ENCODE data around the gene PSMC6.
A peak's percentile ranks its signal among the peaks of the same experiment; 100 is the strongest.

The PSMC6 gene

DNA sequence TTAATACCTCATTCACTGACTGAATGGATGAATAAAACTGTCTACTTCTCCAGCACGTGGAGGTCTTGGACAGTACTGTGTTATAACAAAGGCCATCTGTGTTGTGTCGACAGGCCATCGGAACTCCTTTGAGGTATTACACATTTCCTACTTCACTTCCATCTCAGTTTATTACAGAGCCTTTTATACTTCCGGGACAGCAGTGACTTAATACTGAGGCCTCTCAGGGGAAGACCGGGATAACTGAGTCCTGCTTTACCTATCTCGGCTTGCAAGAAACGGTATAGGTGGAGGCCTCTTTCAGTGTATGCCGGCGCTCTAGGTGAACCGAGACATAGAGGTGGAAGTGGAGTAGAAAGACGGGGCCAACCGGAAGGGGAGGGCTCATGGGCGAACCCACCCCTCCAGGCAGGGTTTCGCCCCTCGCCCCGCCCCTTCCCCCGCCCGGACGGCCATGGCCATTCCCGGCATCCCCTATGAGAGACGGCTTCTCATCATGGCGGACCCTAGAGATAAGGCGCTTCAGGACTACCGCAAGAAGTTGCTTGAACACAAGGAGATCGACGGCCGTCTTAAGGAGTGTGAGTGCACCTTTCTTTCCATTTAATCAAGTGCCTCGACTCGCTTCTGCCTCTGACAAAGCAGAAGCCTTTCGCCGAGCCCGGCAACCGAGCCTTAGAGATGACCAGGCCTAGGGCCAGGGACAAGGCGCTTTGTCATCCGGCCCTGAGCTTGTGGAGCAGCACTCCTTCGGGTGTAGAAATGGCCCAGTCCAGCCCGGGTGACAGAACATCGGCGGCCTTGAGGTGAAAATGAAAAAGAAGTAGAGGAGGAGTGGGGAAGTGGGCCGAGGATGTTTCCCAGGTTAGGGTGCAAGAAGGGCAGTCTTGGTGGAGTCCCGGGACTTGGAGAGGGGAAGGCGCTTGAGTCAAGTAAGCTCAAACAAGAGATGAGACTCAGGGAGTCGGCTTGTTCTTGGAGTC lies at the start of gene PSMC6:
TSS of gene PSMC6 (plus strand) at position 477 of the 983 bp plus-strand sequence. CDS start at position 497, 20 bp downstream.
- peak; percentile 90 for DNase-seq (ENCODE audit: low read depth)

DNA sequence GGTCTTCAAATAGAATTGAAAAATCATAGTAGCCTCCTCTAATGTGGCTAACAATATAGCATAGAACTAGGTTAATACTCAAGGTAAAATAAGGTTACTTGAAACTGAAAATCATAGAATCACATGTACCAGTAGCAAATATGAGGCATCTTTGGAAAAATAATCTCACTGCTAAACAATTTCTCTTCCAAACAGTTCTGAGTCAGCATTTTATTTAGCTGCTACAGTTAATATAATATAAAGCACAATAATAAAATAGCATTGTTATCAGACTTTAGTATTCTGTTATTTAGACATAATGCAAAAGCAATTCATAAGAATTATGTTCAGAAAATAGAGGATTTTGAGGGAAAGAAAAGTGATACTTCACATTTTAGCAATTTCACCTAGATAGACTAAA lies 46.7 kb upstream of the PSMC6 start:
- DNase-seq (ENCODE audit: low read depth): no peak

DNA sequence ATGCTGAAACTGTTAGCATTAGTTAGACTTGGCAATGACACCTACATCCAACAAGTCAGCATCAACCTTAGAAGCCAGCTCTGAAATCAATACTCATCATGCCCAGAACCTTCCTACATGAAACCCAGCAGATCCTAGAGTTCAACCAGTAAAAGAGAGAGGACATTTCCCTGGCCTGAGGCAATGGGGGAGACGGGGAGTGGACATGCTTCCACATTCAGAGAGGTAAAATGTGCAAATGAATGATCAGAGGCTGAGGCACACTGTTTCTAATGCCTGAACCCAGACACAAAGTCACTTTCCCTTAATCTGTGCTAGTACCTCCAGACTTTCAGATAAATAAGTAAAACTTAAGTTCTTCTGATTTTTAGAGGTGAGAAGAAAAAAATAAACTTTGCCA lies 46.2 kb upstream of the PSMC6 start:
- no peak for DNase-seq (ENCODE audit: low read depth)

DNA sequence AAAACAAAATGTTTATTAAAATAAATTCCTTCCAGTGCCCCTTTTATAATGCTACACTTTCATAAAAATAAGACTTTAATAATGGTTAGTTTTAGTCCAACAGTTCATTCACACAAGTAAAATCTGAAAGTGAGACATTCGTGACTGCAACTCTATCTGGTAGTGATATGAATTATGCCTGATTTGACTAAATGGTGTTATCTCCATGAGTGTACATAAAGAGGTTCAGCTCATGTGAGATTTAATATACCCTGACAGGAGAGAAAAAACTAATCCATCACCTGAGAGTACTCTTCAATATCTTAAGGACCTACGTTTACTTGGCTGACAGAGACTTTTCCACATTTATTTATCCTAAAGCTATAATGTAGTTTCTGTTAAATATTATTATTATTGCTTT lies 45.7 kb upstream of the PSMC6 start:
- DNase-seq (ENCODE audit: low read depth): no peak

DNA sequence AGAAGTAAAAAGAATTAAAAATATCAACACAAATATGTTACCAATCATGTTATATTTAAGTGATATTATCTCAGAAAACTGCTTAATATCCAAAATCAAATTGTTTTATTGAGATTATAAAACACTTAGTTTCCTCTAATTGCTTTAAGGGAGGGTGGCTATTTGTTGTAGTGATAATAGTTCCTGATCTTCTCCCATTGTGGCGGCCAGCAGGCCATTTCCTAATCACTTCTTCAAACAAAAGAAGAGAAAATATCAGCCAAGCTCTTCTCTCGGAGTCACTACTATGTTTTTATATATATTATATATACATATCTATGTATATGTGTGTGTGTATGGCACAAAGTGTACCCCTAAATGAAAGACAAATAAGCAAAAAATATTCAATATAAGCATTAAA lies 43.1 kb upstream of the PSMC6 start:
- DNase-seq (ENCODE audit: low read depth): no peak

DNA sequence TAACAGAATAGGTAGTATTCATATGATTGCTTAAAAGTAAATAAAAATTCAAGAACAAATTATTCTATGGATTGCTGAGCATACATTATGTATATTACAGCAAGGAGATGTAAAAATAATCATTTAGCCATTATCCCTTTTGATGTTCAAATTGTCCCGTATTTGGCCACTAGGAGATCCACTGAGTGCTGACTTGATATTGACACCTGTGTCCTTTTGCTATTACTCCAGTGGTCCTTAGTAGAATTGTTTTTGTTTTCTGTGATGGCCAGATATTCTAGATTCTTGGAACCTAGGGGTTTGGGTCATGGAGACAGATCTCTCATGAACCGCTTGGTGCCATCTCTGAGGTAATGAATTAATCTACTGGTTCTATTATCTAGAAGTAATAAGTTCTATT lies 28.4 kb upstream of the PSMC6 start:
- DNase-seq (ENCODE audit: low read depth): no peak

DNA sequence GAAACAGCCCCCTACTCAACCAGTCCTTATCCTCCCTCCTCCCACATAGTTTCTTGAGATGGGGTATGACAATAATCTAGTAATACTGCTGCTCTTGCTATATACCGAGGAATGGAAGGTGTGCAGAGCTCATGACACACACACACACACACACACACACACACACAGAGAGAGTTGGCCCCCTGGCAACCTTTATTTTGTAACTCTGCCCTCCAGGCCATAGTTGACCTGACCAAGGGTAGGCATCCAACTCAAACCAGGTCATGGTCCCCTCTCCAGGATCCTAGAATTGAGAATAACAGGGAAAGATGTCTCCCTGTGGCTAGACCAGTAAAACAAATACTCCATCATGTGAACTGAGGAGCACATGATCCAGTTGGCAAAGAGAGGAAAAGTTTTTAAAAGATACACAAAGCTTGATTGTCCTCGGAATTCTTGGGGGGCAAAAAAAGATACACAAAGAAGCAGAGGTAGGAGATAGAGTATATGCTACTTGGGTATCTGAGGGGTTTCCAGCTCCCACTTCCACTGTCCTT lies 22.9 kb upstream of the PSMC6 start:
- no peak for DNase-seq (ENCODE audit: low read depth)

DNA sequence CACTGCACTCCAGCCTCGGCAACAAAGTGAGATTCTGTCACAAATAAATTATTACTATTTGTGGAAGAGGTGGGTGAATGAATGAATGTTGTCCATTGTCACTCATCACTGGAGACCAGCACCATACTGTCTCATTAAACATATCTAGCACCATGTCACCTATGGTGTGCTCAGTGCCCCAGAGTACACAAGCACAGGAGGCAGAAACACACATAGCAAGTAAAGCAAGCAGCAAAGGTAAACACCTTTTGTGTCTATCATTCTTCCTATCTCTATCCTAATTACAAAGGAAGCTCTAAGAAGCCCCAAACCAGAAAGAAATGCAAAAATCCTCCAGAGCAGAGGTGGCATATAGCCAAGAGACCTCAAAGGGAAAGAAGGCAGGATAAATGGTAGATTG lies 20.8 kb upstream of the PSMC6 start:
- DNase-seq (ENCODE audit: low read depth): no peak

DNA sequence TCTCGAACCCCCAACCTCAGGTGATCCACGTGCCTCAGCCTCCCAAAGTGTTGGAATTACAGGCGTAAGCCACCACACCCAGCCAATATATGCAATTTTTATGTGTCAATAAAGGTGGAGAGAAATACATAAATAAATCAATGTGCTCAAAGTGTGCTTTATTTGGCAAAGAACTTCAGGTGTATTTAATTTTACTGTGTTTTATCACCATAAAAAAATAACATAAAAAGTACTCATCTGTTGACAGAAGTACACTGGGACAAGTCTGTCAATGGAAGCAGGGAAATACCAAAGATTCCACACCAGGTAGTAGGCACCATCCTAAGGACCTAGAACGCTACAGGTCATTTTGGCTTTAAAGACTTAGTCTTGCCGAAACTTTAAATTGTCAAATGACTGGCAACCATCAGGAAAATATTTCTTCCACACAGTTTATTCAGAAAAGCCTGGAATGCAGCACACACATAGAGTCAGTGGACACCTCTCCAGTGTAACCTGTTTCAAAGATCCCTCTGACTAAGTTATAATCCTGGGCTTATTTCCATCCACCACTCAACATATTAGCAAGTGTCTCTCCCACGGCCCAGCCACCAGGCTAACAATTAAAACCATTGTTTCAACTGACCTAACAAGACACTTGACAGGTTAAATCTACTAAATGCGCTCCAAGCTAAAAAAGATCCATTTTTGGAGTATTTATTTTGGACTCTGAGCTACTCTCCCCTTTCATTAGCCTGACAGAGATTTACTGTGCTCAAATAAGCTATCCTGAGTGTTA lies 15.8 kb upstream of the PSMC6 start:
- DNase-seq (ENCODE audit: low read depth): no peak

DNA sequence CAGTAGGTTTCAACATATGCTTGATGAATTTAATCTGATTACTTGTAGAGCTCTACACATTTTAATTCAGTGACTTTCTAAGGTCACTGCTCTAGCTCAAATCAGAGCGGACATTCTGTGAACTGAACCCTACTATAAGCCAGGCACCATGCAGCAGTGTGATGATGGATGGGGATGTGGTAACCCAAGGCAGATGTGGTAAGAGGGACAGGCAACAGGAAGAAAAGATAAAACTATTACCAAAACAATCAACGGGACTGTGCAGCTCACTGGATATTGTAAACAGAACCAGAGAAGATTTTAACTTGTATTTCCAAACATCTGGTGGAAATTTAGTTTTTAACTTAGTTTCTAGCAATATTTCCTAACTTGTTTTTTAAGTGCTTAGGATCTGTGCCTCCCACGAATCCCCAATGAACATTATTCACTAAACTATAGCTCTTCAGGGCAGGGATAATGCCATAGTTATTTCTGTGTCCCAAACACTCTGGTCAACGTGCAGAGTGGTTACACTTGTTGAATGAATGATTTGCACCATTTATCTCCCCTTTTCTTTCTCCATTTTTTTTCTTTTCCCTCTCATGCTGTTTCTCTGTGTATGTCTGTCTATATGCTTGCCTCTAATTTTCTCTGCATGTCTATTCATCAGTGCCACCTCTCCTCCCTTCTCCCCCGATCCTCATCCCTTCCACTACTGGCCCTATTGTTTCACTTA lies 14.6 kb upstream of the PSMC6 start:
- peak; percentile 41 for DNase-seq (ENCODE audit: low read depth)

DNA sequence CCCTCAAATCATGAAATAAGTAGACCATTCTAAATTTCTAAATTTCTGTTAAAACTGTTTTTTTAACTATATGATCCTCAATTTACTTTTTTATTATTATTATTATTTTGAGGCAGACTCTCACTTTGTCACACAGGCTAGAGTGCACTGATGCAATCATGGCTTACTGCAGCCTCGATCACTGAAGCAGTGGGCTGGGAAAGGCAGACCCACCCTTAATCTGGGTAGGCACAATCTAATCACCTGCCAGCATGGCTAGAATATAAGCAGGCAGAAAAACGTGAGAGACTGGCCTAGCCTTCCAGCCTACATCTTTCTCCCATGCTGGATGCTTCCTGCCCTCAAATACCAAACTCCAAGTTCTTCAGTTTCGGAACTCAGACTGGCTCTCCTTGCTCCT lies 14.0 kb upstream of the PSMC6 start:
- DNase-seq (ENCODE audit: low read depth): no peak

DNA sequence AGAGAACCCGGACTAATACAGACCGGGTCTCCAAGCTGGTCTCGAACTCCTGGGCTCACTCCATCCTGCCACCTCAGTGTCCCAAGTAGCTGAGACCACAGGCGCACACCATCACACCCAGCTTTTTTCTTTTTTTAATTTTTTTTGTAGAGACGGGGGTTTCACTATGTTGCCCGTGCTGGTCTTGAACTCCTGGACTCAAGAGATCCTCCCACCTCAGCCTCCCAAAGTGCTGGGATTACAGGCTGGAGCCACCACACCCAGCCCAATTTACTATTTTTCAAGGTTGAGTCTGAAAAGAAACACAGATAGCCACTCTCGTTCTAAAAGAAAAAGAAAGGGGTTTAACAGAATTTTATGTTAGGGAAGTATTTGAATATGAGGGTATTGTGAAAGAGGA lies 13.5 kb upstream of the PSMC6 start:
- no peak for DNase-seq (ENCODE audit: low read depth)

DNA sequence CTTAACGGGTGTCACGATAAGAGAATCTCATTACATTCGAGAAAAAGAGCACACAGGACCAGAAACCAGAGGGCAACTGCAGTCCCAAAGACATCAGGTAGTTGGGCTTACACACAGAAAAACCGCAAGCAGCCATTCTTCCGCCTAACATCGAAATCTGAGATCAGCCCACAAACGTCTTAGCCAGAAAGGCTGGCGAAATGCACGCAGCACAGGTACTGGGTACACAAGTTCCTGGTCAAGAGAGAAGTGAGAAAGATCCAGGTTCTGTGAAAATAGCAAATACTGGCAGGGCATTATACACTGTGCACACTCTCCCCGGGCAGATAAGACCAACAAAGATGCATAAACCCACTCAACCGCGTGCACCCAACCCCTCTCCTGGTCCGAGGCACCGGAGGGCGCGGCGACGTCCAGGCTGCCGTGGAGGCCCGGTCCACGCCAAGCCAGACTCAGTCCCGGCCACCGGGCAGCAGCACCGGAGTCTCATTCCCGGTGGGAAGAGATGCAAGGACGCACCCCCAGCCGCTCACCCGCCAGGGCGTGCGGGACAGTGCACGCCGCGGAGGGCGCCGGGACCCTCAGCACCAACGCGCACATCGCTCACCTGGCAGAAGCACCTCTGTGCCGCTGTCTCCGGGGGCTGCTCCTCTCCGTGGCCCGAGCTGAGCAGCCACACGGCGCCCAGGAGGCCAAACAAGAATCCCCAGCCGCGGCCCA lies 12.1 kb upstream of the PSMC6 start:
- DNase-seq (ENCODE audit: low read depth): peak; percentile 52

DNA sequence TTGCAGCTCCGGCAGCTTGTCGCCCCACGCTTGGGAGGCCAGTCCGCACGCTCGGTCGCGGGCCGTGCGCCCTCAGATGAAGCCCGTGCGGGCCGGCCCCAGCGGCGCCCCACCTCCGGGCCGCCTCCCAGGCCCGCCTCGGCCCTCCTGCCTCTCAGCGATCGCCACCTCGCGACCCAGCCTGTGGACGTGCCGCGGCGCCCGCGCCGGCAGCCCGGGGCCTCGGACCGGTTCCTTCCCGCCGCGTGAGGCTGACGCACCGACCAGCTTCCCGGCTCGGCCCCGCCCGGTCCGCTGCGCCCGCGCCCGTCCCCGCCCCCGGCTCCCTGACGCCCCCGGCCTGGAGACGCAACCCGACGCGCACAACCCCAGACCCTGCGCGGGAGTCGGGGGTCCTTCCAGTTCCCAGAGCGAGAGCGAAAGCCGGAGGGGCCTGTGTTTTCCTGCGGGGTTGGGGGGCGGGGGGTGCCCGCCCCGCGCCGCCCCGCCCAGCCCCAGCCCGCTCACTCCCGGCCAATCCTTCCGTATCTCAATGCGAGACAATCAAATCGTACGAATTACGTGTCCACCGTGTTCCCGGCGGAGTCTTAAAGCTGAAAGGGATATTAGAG lies 11.4 kb upstream of the PSMC6 start, which contains the start of gene ERO1A:
TSS of gene ERO1A (minus strand) at position 78 of the 611 bp plus-strand sequence. CDS start at position 1, 77 bp downstream.
- DNase-seq (ENCODE audit: low read depth): peak; percentile 88

DNA sequence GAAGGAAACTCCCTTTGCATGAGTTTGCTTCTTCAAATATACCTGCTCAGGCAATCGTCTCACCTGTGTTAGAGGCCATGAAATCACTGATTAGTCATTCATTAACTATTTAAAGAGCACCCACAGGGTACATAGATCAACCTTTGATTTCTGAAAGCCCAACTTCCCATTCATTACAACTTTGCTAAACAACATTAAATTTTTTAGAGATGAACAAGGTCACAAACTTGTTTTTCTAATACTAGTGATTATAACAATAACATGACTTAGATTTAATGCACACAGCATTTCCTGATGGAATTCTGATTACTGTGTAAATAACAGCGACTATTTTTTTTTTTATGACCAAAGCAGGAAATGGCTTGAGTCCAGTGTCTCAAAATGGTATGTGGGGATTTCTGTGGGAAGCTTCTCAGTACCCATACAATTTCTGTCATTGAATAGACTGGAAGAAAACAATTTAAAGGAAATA lies 6.3 kb upstream of the PSMC6 start:
- DNase-seq (ENCODE audit: low read depth): peak; percentile 51

DNA sequence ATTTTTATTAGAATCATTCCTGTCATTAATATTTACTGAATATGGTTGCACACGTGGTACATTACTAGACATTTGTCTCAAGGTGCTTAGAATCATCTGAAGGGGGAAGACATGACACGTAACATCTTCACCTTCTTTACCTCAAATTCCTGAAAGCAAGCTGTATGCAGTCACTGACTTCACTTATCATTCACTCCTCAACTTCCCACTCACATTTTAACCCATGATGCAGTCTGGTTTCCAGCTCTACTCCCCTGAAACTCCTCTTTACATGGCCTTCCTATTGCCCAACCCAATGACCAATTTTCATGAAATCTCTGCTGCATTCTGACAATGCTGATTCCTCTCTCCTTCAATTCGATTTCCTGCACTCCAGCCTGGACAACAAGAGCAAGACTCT lies 5.8 kb upstream of the PSMC6 start:
- DNase-seq (ENCODE audit: low read depth): no peak

DNA sequence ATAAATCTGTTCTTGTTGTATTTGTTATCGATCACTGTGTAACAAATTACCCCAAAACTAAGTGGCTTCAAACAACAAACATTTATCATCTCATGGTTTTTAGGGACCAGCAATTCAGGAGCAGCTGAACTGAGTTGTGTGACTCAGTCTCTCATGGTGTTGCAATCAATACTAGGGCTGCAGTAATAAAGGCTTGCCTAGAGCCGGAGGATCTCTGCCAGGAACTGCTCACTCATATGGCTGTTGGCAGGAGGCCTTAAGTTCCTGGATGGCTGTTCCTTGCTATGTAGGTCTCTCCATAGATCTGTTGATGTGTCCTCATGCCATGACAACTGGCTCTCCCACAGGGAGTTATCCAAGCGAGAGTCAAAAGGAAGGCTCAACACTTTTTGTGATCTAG lies 3.8 kb upstream of the PSMC6 start:
- DNase-seq (ENCODE audit: low read depth): peak; percentile 97

DNA sequence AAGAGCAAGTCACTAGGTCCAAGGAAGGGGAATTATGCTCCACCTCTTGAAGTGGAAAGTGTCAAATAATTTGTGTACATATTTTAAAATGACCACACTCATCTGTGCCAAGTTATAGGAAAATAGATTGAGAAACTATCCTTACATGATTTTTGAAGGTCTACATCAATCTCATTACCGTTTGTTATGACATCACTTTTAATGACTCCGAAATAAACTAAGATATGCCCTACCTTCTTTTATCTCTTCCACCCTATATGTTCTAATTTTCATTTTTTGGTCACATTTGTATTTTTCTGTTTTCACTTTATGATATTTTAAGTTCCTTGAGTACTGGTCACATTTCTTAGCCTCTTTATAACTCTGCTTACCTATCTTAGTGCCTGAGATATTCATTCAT lies 3.3 kb upstream of the PSMC6 start:
- DNase-seq (ENCODE audit: low read depth): no peak

DNA sequence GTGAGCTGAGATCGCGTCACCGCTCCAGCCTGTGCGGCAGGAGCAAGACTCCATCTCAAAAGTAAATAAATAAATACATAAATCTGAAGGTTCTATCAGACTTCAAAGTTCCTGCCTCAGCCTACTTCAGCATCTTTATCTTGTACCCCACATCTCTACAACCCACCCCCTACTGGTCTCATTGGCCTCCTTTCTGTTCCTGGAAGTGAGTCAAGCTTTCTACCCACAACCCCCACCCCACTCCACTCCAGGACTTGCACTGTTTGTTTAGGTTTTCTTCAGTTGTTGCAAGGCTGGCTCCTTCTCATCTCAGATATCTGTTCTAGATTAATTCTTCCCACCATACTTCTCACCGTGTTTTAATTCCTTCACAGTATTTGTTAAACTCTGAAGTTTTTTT lies 714 bp upstream of the PSMC6 start:
- DNase-seq (ENCODE audit: low read depth): peak; percentile 22

DNA sequence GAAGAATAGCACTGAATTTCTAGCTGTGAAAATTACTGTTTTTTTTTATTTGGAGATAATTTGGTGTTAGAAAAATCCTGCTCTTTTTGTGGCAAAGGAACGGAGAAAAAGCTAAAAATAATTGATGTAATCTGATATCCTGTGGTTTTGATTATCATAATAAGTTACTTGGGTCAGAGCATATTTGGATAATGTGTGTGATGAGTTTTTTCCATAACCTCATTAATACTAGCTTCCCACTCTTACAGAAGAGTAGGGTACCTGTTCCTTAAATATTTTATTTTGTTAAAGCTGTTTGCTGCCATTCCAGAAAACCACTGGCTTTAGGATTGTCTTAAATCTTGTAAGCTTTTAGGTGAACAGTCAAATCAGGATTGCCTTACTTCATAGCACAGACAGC lies 4.7 kb downstream of the PSMC6 start:
- DNase-seq (ENCODE audit: low read depth): peak; percentile 58

DNA sequence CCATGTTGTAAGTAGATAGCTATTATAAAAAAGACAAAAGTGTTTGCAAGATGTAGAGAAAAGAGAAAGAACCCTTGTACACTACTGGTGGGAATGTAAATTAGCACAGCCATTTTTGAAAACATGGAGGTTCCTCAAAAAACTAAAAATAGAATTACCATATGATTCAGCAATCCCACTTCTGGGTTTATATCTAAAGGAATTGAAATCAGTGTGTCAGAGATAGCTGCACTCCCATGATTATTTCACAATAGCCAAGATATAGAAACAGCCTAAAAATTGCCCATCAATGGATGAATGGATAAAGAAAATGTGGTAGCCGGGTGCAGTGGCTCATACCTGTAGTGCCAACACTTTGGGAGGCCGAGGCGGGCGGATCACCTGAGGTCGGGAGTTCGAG lies 9.2 kb downstream of the PSMC6 start:
- no peak for DNase-seq (ENCODE audit: low read depth)
